Measurements from ENCODE around the gene FGD2. TPM values are rescaled to one million over a fixed set of nuclear protein-coding genes. Genes with fewer than 3 reads are reported as not detected.

The FGD2 gene
- total and polyA plus RNA-seq, 2 donors (not counting 3 experiments of a cell fraction or from before 2014, with no cell fraction given) = not detected

DNA sequence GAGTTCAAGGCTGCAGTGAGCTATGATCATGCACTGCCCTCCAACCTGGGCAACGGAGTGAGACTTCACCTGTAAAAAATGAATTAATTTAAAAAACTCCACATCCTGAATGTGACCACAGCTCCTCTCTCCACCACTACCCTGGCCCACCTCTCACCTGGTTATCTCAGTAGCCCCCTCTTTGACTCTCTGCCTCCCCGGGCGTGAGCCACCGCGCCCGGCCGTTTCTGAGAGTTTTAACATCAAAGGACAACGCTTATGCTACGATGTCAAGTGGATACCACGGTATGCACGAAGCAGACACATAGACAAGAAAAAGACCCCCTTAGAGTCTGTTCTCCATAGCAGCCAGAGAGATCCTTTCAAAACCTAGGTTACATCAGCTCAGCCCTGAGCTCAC lies 48.7 kb downstream of the FGD2 start:
- Histone ChIP-seq H3K4me3 (replicated peaks in 1 of 3; ENCODE audit: insufficient read depth in 1 of 3, low read depth in 1 of 3, low read length in 3 of 3) (no peak overlapping the region), H3K9ac (replicated peaks; ENCODE audit: extremely low read depth, insufficient read depth, low read length) (no peak overlapping the region), H3K79me2 (ENCODE audit: control insufficient read depth, insufficient read depth, low read length) (no peaks in the 10 kb centered on the region), H2AFZ (ENCODE audit: low read depth, low read length) (no peak overlapping the region), H3K9me1 (replicated peaks; ENCODE audit: control insufficient read depth, extremely low read depth, insufficient read depth, low read length) (no peaks in the 10 kb centered on the region), H3K27ac (ENCODE audit: insufficient read depth, low read depth, low read length) (no peak overlapping the region), H4K20me1 (replicated peaks; ENCODE audit: control insufficient read depth, extremely low read depth, insufficient read depth, low read length) (no peaks in the 10 kb centered on the region), H3K9me3 (replicated peaks; ENCODE audit: control insufficient read depth, insufficient read depth, low read length) (no peaks in the 10 kb centered on the region), H3K27me3 (ENCODE audit: control insufficient read depth in 2 of 2, insufficient read depth in 2 of 2, low read length in 2 of 2) (peaks cover 0 to 2% of the 10 kb centered on the region in 2 experiments), H3K36me3 (ENCODE audit: control insufficient read depth in 2 of 2, extremely low read depth in 1 of 2, insufficient read depth in 2 of 2, low read length in 2 of 2) (no peaks in the 10 kb centered on the region), H3K4me1 (ENCODE audit: control insufficient read depth, extremely low read depth, insufficient read depth, low read length) (no peaks in the 10 kb centered on the region), H3K4me2 (ENCODE audit: insufficient read depth, low read length) (no peak overlapping the region)
- DNase-seq (ENCODE audit: low read depth, low spot score) = no peak
- dilution Hi-C loops (cut with MboI; ENCODE audit: extremely low pct_ligation_motif_present, low sequenced_read_pairs) = no loop called here
- ChIA-PET POLR2A (interaction anchor here (1.1 kb wide), 1 partner anchor 25 kb away, joined by 3 read pairs; no protein-coding TSS in a partner anchor), CTCF (interaction anchor here (1.0 to 15.2 kb wide), 3 partner anchors 86 to 261 kb away, joined by 4 to 399 read pairs (median 5); partner anchors contain the start of gene PIM1)
- BruUV-seq (replicated peaks) = no TSS peak
- intact Hi-C loops (cut with micrococcal nuclease) = no loop called here
- TF ChIP-seq FOS (IDR thresholded peaks at IDR 0.05; ENCODE audit: borderline replicate concordance, insufficient read depth, low read length) (no peak), POLR2AphosphoS5 (IDR thresholded peaks at IDR 0.05; ENCODE audit: insufficient read depth, low read depth, low read length) (no peak), GATA2 (IDR thresholded peaks at IDR 0.05; ENCODE audit: insufficient read depth, insufficient read length, low read depth, low read length) (no peak), EZH2 (IDR thresholded peaks at IDR 0.05; ENCODE audit: borderline replicate concordance, low read depth, low read length, severe bottlenecking) (no peak), POLR2A (IDR thresholded peaks at IDR 0.05; ENCODE audit: low read depth, low read length) (no peak), JUN (IDR thresholded peaks at IDR 0.05; ENCODE audit: borderline replicate concordance, insufficient read depth, insufficient read length, low read depth) (no peak), MYC (IDR thresholded peaks at IDR 0.05; ENCODE audit: low read depth, low read length) (no peak)
- TF ChIP-seq, protein P1, sequence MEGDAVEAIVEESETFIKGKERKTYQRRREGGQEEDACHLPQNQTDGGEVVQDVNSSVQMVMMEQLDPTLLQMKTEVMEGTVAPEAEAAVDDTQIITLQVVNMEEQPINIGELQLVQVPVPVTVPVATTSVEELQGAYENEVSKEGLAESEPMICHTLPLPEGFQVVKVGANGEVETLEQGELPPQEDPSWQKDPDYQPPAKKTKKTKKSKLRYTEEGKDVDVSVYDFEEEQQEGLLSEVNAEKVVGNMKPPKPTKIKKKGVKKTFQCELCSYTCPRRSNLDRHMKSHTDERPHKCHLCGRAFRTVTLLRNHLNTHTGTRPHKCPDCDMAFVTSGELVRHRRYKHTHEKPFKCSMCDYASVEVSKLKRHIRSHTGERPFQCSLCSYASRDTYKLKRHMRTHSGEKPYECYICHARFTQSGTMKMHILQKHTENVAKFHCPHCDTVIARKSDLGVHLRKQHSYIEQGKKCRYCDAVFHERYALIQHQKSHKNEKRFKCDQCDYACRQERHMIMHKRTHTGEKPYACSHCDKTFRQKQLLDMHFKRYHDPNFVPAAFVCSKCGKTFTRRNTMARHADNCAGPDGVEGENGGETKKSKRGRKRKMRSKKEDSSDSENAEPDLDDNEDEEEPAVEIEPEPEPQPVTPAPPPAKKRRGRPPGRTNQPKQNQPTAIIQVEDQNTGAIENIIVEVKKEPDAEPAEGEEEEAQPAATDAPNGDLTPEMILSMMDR (IDR thresholded peaks at IDR 0.05; ENCODE audit: extremely low read depth in 1 of 2, insufficient read depth in 1 of 2, low read depth in 1 of 2, low read length in 2 of 2) = no peak
- TF ChIP-seq, protein P2, sequence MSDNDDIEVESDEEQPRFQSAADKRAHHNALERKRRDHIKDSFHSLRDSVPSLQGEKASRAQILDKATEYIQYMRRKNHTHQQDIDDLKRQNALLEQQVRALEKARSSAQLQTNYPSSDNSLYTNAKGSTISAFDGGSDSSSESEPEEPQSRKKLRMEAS (IDR thresholded peaks at IDR 0.05; ENCODE audit: insufficient read depth, insufficient read length) = no peak
- no peak for FAIRE-seq

All from endothelial cell of umbilical vein (primary cell).